ENCODE data around the gene DNAH14.

DNA sequence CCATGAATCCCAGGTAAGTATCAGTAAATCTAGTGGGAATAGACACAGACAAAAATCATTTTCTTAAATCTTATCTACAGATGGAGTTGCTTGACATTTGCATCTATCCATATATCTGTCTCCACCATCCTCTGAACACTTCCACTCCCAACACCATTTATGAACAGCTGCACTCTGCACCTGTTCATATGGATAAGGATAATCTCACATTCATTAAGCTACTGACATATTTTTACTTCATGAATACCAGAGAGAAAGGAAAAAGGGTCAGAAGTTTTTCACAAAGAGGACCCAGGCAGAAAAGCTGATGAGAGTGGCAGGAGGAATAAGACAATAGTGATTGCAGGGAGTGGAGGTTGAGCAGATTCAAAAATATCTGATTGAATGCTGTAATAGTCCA is 222.6 kb downstream of the DNAH14 start:
- TF ChIP-seq, protein P1, sequence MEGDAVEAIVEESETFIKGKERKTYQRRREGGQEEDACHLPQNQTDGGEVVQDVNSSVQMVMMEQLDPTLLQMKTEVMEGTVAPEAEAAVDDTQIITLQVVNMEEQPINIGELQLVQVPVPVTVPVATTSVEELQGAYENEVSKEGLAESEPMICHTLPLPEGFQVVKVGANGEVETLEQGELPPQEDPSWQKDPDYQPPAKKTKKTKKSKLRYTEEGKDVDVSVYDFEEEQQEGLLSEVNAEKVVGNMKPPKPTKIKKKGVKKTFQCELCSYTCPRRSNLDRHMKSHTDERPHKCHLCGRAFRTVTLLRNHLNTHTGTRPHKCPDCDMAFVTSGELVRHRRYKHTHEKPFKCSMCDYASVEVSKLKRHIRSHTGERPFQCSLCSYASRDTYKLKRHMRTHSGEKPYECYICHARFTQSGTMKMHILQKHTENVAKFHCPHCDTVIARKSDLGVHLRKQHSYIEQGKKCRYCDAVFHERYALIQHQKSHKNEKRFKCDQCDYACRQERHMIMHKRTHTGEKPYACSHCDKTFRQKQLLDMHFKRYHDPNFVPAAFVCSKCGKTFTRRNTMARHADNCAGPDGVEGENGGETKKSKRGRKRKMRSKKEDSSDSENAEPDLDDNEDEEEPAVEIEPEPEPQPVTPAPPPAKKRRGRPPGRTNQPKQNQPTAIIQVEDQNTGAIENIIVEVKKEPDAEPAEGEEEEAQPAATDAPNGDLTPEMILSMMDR (IDR thresholded peaks at IDR 0.05; ENCODE audit: low read depth, low read length, missing input control), result no peak
- TF ChIP-seq RAD21 (IDR thresholded peaks at IDR 0.05) (no peak), JUND (IDR thresholded peaks at IDR 0.05) (no peak), TAF1 (conservative IDR thresholded peaks at IDR 0.05) (no peak), GABPA (IDR thresholded peaks at IDR 0.05 in 1 of 2, conservative IDR thresholded peaks at IDR 0.05 in 1 of 2) (no peak), MAX (IDR thresholded peaks at IDR 0.05) (no peak), YY1 (IDR thresholded peaks at IDR 0.05) (no peak), FOXA1 (IDR thresholded peaks at IDR 0.05) (no peak)
- TF ChIP-seq, protein P2, sequence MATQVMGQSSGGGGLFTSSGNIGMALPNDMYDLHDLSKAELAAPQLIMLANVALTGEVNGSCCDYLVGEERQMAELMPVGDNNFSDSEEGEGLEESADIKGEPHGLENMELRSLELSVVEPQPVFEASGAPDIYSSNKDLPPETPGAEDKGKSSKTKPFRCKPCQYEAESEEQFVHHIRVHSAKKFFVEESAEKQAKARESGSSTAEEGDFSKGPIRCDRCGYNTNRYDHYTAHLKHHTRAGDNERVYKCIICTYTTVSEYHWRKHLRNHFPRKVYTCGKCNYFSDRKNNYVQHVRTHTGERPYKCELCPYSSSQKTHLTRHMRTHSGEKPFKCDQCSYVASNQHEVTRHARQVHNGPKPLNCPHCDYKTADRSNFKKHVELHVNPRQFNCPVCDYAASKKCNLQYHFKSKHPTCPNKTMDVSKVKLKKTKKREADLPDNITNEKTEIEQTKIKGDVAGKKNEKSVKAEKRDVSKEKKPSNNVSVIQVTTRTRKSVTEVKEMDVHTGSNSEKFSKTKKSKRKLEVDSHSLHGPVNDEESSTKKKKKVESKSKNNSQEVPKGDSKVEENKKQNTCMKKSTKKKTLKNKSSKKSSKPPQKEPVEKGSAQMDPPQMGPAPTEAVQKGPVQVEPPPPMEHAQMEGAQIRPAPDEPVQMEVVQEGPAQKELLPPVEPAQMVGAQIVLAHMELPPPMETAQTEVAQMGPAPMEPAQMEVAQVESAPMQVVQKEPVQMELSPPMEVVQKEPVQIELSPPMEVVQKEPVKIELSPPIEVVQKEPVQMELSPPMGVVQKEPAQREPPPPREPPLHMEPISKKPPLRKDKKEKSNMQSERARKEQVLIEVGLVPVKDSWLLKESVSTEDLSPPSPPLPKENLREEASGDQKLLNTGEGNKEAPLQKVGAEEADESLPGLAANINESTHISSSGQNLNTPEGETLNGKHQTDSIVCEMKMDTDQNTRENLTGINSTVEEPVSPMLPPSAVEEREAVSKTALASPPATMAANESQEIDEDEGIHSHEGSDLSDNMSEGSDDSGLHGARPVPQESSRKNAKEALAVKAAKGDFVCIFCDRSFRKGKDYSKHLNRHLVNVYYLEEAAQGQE (IDR thresholded peaks at IDR 0.05), result no peak
